ENCODE measurements around the gene DDX3Y.

Gene DDX3Y

DNA sequence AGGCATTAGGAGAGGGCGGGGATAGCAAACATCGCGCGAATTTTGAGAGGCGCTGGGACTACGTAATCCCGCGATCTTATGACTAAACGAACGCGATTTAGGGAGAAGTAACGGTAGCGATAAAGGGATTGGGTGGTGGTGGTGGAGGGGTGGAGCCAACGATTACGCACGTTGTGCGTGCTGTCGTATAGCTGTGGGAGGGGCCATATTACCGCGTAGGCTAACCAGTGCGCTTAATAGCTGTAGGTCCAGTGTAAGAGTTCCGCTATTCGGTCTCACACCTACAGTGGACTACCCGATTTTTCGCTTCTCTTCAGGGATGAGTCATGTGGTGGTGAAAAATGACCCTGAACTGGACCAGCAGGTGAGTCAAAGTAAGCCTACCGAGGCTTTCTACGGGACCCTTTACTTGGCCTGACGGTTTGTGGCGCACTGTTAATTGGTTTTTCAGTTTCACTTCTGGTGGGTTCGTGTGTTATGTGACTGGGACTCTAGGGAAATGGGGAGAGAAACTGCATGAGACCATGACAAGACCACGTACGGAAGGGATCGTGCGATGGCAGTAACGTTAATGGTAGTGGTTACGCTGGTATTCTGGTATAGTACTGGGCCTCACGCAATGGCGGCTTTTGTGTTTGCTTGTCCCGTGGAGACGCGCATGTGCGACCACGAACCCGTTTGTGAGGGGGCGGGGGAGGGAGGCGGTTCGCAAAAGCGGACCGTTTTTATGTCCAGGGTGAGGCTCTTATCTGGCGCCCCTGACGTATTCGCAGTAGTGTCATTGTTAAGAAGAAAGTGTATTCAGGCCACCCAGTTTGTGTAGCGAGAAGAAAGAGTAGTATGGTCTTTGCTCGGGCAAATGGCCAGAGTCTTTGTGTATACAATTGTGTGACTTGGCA is at the start of gene DDX3Y:
Gene DDX3Y (plus strand): TSS at position 251 of the 899 bp plus-strand sequence. CDS start 69 bp downstream, at position 320.
- no peak for DNase-seq

DNA sequence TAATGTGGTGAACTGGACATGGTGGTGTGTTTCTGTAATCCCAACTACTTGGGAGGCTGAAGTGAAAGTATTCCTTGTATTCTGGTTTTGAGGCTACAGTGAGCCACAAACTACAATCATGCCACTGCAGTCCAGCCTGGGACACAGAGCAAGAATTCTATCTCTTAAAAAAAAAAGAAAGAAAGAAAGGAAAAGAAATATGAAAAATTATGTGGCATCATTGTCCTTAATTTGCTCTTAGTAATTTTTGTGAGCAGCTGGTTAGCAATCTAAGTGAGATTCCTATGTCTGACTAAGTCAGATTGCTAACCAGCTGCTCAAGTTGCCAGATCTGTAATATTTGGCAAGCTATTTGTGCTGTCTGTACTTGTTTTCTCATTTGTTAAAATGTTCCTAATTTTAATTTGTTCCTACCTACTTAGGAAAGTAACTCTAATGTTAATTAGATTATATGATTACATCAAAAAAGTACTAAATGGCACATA is 48.8 kb upstream of the DDX3Y start:
- DNase-seq, result no peak

DNA sequence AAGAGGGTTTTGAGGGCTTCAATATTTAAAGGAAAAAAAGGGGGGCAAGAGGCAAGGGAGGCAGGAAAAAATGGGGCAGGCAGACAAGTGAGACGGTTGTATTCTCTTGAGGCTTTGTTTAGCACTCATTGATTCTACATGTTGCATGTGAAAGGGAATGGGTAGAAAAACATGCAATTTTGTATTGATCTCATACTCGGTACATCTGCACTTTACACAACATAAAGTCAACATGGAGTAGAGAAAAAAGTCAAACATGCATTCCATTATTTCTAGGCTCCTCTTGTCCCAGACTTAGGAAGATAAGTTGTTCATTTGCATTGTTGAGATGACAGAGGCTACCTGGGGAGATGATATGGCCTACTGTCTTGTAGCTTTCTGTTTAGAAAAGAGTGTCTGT is 36.7 kb upstream of the DDX3Y start:
- DNase-seq, result no peak

DNA sequence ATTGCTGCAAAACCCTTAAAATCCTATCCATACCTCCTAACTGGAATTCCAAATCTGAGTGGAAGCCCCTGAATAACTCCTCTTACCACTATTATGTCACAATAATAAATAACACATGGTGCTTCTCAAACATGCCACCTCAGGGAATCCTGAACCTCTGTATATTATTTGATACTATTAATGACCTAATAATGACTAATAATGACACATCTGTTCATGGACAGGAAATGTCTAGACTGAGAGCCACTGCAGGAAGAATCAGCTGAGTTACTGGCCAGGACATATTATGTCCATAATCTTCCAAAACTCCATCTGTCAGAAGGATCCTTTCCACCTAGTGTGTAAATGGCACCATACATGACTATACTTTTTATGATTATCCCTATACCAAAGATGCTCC is 7.7 kb upstream of the DDX3Y start:
- DNase-seq, result no peak

DNA sequence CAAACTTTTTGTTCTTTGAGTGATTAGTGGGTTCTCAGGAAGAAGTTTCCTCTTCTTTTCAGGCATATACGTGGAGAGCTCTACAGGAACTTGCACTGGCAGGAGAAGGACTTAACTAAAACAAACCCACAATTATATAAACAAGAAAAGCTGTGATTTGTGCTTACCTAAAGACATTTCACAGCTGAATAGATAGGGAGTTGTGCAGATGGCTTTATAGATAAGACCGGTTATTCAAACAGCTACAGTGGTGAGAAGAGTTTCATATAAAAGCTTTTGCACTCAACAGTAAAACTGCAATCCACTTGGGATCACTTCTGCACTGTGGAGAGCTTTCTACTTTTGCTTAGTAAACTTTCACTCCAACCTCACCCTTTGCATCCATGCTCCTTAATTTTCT is 6.1 kb upstream of the DDX3Y start:
- DNase-seq, result no peak

DNA sequence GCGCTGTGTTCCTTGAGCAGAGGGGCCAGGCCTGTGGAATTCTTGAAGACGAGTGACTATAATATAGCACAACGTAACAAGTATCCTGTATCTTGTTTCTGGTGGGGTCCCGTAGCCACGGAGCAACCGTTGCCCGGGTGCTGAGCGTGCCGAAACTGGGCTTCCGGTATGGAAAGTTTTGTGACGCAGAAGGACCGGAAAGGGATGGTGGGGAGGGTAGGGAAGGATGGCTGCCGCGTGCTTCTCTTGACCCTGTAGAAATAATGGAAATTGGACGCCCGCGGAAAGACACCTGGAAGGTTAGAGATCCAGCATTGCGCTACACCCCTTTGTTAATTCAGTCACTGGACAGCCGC is 827 bp downstream of the DDX3Y start:
- DNase-seq, result no peak

DNA sequence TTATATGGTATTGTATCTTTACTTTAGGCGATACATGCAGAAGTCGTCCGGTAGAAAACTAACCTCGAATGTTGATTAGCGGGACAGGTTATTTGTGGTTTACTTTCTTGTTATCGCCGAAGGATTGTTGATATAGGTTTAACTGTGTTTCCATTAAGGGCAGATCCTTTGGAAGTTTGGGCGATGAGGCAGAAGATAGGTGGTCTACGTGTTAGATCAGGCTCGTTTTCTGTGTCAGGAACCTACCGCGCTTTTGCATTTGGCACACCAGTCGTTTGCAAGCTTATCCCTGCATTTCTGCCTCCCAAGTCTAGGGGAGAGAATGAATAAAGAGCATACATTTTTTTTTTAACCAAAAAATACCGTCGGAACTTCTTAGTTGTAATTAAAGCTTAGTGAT is 1.2 kb downstream of the DDX3Y start:
- DNase-seq, result no peak

DNA sequence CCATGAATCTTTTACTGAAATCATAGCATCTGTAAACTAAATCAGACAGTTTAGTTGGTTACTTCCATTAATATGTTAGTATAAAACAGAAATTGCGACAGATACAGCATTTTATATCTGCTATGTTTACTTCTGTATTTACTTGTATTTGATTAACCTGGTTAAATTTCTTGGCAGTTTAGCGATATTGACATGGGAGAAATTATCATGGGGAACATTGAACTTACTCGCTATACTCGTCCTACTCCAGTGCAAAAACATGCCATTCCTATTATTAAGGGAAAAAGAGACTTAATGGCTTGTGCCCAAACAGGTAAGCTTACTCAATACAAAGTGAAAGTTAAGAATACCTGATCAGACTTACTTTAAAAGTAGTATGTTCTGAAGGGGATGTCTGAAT is 8.9 kb downstream of the DDX3Y start:
- no peak for DNase-seq

DNA sequence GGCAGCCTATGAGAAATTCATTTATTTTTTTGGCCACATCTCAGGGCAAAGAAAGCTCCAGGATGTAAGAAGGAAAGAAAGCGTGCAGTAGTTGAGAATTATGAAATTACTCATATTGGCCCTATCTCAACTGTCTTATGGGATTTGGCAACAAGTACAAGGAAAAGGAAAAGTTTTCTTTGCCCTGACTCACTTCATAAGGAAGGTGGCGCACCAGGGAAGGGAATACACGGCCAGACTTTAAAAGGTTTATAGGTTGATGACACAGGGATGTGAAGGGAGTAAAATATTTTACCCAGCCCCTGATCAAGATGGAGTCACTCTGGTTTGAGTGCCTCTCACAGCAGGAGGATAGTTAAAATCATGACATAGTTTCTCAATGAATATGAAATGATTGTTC is 23.4 kb downstream of the DDX3Y start:
- no peak for DNase-seq

DNA sequence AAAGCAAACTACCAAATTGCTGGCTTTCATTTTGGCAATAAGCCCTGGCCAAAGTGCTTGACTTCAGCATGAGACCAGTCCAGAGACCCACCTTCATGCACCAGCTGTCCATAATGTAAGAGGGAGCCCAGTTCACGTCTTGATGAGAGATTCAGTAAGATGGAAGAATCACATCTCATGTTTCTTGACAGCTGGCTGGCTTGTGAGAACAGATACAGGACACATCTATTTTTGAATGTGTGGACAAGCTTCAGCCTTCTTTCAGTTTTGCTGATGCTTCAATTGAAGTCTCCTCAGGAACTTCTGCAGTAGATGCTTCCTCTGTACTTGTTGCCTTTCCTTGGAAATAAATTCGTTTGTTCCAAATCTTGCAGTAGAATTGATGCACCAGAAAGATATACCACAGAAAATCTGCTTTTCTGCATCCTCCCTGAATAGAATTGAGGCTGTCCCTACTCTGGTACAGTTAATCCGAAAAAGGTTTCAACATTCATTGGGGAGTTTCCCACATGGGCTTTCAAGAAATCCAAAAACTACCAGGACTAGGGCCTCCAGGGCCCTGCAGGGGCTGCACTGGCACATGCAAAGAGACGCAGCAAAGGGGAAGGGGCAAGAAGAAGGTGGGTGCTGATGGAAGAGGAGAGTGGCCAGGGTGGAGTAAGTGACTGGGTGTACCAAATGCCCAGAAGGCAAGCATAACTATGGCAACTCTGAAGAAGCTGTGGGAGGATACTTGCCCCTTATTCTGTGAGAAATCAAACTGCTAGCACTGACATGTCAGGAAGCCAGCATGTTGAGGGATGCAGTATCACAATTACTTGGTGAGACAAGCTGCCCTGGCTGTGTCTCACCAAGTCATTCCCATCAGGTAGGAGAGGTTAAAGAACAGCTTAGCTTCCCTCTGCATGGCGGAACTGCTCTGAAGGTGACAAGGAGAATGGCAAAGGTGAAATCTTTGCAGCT is 37.3 kb downstream of the DDX3Y start:
- DNase-seq, result no peak

Measured in NCI-H2081 (cell line).